ENCODE results near the gene TMC4.

- TF ChIP-seq CTCF (conservative IDR thresholded peaks at IDR 0.05; ENCODE audit: low read depth in 2 of 2) (no peak), POLR2AphosphoS5 (IDR thresholded peaks at IDR 0.05; ENCODE audit: low read depth) (no peak), EZH2 (IDR thresholded peaks at IDR 0.05; ENCODE audit: low read depth, unreplicated experiment) (no peak), JUNB (IDR thresholded peaks at IDR 0.05; ENCODE audit: unreplicated experiment) (no peak), REST (IDR thresholded peaks at IDR 0.05; ENCODE audit: unreplicated experiment) (no peak), ETS1 (IDR thresholded peaks at IDR 0.05) (no peak), ZNF331 (CRISPR knock-in tag; IDR thresholded peaks at IDR 0.05; ENCODE audit: low read depth) (no peak), NANOG (IDR thresholded peaks at IDR 0.05; ENCODE audit: borderline replicate concordance) (no peak), EZH2phosphoT487 (IDR thresholded peaks at IDR 0.05; ENCODE audit: unreplicated experiment) (no peak), ZNF114 (CRISPR knock-in tag; IDR thresholded peaks at IDR 0.05) (no peak)
These were observed 14.1 kb downstream of the TMC4 start for GRCh38 chr19:54158812-54159351.
